ENCODE measurements around the gene MCCD1. TPM values are rescaled to one million over a fixed set of nuclear protein-coding genes. Genes with fewer than 3 reads are reported as not detected.

MCCD1 gene
- total RNA-seq, 1 experiment from 2014 or later, result not detected

DNA sequence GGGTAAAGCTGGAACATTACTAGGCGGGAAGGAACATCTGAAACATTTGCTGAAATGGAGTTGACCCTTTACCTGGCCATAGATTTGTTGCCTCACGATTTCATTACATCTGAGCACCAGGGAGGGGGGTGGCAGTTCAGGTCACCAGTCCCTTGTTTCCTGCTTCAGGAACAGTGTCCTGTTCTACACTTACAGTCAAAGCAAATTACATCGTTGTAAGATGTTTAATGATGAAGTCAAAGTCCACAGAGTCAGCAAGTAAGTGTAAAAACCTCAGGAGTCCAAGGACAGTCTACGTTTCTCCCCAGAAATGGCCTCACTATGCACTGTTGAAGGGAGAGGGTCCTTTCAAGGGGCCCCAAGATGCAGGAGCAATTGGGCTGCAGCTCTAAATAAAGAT, 39.7 kb upstream of the MCCD1 start:
- Histone ChIP-seq H3K4ac (ENCODE audit: low read depth, low read length) (no peak overlapping the region), H2BK5ac (ENCODE audit: insufficient read length, low read length) (no peak overlapping the region), H3K4me2 (ENCODE audit: insufficient read depth, insufficient read length, low read length) (no peak overlapping the region), H4K91ac (ENCODE audit: insufficient read length, low read depth, low read length) (no peak overlapping the region), H2BK15ac (ENCODE audit: low read depth, low read length) (no peak overlapping the region), H2AK5ac (ENCODE audit: insufficient read length, low read length) (no peak overlapping the region), H3K9me3 (ENCODE audit: control insufficient read depth, low read depth, low read length) (no peaks in the 10 kb centered on the region), H3K9ac (ENCODE audit: extremely low read depth, insufficient read length, low read length) (no peak overlapping the region), H3K27ac (ENCODE audit: insufficient read length, low read depth, low read length) (no peak overlapping the region), H3K27me3 (ENCODE audit: insufficient read depth, low read length) (no peaks in the 10 kb centered on the region), H4K8ac (replicated peaks; ENCODE audit: insufficient read length, low read depth, low read length) (no peak overlapping the region), H2BK20ac (ENCODE audit: low read depth, low read length, poor library complexity, severe bottlenecking) (no peak overlapping the region), H3K56ac (ENCODE audit: insufficient read length, low read depth, low read length) (no peak overlapping the region), H3K23ac (ENCODE audit: insufficient read length, low read depth, low read length) (no peak overlapping the region), H3K14ac (ENCODE audit: insufficient read depth, low read length) (no peak overlapping the region), H3K79me1 (ENCODE audit: insufficient read depth, low read depth, low read length, poor library complexity, severe bottlenecking) (no peaks in the 10 kb centered on the region), H3K23me2 (ENCODE audit: insufficient read length, low read depth, low read length, poor library complexity, severe bottlenecking) (peaks cover 3% of the 10 kb centered on the region), H4K5ac (ENCODE audit: insufficient read length, low read depth, low read length) (no peak overlapping the region), H2BK120ac (ENCODE audit: low read depth, low read length, poor library complexity, severe bottlenecking) (no peak overlapping the region), H3K4me1 (ENCODE audit: insufficient read depth, low read length) (peaks cover 2% of the 10 kb centered on the region; the same call in 1 of the 2 replicates), H2AFZ (ENCODE audit: low read length) (no peak overlapping the region), H3T11ph (ENCODE audit: low read length) (no peak overlapping the region), H3K18ac (ENCODE audit: insufficient read length, low read depth, low read length) (no peak overlapping the region), H2BK12ac (ENCODE audit: insufficient read length, low read depth, low read length) (no peak overlapping the region), H4K20me1 (ENCODE audit: control insufficient read depth, insufficient read depth, insufficient read length) (no peaks in the 10 kb centered on the region), H3K79me2 (ENCODE audit: insufficient read depth, low read length) (no peaks in the 10 kb centered on the region)
- Mint-ChIP-seq H3K4me1 (peaks cover 27 to 31% of the 10 kb centered on the region in 2 experiments), H3K9me3 (peaks cover 0 to 3% of the 10 kb centered on the region in 2 experiments; a peak in 1 of 5 replicates), H3K27ac (no peak overlapping the region), H3K27me3 (ENCODE audit: low read depth) (peaks cover 12% of the 10 kb centered on the region), H3K36me3 (ENCODE audit: insufficient read depth in 1 of 3, low read depth in 3 of 3) (no peaks in the 10 kb centered on the region), H3K4me3 (no peak overlapping the region)
- TF ChIP-seq, protein P1, sequence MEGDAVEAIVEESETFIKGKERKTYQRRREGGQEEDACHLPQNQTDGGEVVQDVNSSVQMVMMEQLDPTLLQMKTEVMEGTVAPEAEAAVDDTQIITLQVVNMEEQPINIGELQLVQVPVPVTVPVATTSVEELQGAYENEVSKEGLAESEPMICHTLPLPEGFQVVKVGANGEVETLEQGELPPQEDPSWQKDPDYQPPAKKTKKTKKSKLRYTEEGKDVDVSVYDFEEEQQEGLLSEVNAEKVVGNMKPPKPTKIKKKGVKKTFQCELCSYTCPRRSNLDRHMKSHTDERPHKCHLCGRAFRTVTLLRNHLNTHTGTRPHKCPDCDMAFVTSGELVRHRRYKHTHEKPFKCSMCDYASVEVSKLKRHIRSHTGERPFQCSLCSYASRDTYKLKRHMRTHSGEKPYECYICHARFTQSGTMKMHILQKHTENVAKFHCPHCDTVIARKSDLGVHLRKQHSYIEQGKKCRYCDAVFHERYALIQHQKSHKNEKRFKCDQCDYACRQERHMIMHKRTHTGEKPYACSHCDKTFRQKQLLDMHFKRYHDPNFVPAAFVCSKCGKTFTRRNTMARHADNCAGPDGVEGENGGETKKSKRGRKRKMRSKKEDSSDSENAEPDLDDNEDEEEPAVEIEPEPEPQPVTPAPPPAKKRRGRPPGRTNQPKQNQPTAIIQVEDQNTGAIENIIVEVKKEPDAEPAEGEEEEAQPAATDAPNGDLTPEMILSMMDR (conservative IDR thresholded peaks at IDR 0.05), result no peak
- no CpG with 5 or more reads among the region's 4 CpGs for WGBS (ENCODE audit: extremely low coverage, insufficient read length, low lambda C conversion rate)
- peak; percentile 8 for DNase-seq

All from H9 (cell line).